ENCODE results near the gene RENBP.
A peak's percentile ranks its signal among the peaks of the same experiment; 100 is the strongest.

Gene RENBP

DNA sequence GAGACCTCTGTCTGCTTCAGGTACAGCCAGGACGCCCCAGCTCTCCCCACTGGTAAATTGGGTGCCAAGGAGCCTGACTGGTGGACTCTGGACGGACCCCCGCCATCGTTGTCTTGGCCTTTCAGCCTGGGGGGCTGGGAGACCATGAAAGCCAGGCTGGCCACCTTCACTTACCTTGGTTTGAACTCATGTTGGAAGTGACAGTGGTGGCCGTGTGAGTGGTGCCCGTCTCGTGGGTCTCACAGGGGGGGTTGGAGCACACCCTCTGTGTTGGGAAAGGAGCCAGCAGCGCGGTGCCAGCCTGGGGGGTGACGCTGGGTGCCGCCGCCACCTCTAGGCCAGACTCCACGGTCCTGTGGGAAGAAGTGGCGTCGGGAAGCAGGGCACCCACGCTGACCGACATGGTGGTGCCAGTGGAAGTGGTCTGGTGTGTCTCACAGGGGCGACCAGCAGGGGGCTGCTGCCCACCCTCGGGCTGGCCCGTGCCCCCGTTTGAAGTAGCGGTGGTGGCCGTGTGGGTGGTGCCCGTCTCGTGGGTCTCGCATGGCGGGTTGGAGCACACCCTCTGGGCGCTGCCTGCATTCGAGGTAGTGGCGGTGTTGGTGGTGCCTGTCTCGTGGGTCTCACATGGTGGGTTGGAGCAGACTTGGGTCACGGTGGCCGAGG is 9.6 kb upstream of the RENBP start:
- no peak for DNase-seq (ENCODE audit: low spot score)

DNA sequence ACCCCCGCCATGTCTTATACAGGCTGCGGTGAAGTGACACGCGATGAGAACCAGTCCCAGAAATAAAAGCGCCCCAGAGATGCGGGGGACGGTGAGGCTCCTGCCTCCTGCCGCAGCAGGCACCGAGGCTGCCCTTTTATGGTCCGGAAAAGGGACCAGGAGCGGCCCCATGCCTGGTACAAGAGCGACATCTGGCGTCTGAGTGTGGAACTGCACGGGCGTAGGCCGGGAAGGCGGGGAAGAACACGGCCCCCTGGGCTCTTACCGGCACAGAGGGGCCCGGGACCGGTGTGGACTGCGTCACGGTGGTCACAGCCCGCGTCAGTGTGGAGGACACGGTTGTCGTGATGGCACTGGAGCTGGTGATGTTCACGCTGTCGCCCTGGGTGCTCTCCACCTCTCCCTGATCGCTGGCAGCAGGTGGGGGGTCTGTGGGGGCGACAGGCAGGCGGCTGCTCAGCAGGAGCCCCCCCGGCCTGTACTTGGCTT is 8.9 kb upstream of the RENBP start:
- DNase-seq (ENCODE audit: low spot score), result no peak

DNA sequence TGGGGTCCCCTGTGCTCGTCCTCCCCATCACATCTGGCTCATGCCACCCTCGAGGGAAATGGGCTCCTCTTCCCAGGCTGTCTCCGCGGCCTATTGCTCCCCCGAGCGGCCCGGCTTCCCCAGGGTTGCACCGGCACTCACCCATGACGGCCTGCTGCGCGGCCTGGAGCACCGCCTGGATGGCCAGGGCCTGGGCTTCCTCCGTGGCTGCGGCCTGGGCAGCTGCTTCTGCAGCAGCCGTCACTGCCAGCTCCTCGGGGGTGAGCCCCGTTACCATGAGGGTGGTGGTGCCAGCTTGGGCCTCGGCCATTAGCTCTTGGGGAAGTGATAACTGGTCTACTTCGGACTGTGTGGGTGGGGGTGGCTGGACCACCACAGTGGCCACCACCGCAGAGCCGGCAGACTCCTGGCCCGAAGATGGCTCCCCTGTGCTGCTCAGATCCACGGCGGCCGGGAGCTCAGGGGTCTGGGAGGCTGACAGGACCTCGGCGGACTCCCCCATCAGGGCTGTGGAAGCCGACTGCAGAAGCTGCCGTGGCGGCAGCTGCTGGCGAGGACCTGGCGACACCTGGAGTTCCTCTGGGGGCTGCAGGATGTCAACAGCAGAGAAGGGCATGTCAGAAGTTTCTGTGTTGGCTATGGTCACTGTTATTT is 8.1 kb upstream of the RENBP start:
- DNase-seq (ENCODE audit: low spot score), result no peak

DNA sequence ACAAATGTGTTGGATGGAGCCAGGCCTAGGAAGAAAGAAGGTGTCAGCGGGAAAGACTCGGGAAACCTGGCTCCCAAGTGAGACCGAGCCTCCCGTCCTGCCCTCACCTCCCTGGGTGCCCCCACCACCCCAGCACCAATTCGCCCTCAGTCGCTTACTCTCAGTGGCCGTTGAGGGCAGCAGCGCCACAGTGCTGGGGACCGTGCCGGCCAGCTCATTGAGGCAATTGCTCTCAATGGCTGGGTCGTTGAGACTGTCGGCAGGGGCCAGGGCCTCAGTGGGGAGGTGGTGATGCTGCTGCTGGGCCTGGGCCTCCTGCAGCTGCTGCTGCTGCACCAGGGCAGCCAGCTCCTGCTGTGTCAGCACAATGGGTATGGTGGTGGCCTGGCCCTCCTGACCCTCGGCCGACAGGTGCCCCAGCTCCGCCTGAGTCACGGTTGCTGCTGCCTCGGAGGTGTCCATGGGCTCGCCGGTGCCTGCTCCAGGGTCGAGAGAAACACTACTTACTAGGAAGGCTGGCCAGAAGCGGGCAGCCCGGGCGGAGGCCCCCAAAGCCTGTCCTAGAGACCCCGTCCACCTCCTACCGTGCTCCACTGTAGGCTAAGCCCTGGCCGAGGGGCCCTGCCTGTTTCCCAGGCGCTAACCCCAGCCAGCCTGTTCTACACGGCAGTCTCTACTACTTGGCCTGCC is 7.4 kb upstream of the RENBP start:
- no peak for DNase-seq (ENCODE audit: low spot score)

DNA sequence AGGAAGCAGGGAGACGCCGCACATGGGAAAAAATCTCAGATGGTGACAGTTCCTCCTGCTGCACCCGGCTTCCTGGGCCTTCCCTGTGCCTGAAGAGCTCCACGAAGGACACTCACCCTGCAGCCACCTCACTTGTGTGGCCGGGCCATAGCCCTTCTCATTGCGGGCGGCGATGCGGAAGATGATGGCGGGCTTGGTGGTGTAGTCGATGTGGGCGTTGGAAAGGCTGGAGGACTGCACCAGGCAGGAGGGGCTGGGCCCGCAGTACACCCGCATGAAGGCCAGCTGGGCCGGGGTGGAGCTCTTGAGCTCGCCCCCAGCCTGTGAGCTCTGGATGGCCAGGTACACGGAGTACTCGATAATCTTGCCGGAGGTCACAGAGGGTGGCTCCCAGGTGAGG is 5.7 kb upstream of the RENBP start:
- no peak for DNase-seq (ENCODE audit: low spot score)

DNA sequence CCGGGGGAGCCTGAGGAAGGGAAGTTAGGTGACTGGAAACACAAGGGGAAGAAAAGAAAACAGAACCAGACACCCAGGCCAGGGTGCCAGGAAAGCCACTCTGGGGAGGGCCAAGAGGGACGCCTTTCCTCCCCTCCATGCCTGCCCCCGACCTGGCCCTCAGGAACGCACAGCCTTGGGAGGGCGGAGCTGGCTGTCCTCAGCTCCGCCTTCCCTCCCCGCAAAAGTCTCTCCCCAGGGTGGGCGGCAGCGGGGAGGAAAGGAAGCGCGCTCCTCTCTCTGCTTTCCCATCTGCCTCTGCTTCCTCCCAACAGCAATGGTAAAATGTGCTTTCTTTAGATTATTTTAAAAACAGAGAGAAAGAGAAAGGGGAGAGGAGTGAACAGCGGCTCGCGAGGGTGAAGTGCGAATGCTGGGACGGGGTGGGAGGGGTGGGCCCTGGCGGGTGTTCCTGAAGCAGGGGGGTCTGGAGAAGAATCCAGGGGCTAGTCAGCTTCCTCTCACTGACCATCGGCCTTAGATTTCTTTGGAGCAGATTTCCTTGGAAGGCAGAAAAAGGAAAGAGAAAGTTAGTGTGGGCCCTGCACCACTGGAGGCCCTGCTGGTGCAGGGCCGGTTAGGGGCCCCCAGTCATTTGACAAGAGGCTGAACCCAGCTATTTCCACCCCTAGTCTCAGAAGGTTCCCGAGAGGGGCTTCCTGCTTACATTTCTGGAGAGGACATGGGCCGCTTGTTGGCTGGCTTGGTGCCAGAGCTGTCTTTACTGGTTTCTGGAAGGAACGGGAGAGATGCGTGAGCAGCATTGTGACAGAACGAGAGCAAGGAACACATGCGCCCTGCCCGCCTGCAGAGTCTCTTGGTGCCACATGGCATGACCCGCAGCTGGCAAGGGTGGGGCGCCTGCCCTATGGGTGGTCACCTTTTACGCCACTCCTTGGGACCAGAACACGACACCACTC is 4.7 kb upstream of the RENBP start:
- DNase-seq (ENCODE audit: low spot score), result no peak

DNA sequence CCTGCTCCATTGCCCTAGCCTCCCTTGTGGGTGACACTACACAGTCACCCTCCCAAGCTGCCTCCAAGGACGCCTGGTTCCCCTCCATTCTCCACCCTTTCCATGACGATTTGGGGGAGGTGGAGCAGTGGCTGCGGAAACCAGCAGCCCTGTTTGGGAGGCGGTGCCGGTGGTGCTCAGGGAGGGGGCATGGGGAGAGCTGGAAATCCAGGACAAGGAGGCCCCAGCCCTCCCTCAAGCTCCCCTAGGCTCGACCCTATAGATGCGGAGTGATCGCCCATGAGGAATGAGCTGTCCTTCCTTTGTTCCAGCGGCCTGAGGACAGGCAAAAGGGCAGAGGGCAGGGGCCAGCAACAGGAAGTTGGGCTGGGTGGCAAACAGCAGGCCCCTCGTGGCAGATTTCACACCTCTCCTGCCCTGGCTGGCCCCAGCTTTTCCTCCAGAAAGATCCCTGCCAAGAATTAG is 3.6 kb upstream of the RENBP start:
- no peak for DNase-seq (ENCODE audit: low spot score)

DNA sequence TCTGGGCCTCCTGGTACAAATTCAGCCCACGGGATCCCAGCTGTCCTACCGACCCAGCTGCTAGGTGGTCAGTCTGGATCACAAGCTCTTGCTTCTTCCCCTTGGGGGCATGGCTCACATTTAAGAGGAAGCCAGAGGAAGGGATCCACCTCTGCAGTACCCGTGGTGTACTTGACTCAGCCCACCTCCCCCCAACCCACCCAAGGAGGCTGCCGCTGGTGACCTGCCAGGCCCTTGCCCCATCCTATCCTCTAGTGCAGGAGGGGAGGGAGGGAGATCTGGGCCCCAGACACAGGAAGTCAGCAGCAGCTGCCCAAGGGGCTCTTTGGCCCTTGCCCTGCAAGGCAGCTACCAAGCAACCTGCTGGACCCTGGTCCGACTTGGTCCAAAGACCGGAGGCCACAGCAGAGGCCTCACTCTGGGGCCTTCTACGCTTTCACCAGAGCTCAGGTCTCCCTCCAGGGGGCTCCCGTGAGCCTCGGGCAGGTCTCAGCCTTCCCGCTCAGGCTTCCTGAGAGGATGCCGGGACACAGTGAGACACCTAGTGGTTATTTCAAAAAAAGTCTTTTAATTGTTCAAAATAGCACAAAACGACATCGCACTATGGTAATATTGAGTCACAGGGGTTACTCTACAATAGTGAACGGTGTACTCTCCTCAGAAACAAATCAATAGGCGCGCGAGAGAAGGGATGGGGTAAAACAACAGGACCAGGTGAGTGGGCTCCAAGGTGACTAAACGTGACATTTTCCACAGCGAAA is 2.7 kb upstream of the RENBP start:
- no peak for DNase-seq (ENCODE audit: low spot score)

DNA sequence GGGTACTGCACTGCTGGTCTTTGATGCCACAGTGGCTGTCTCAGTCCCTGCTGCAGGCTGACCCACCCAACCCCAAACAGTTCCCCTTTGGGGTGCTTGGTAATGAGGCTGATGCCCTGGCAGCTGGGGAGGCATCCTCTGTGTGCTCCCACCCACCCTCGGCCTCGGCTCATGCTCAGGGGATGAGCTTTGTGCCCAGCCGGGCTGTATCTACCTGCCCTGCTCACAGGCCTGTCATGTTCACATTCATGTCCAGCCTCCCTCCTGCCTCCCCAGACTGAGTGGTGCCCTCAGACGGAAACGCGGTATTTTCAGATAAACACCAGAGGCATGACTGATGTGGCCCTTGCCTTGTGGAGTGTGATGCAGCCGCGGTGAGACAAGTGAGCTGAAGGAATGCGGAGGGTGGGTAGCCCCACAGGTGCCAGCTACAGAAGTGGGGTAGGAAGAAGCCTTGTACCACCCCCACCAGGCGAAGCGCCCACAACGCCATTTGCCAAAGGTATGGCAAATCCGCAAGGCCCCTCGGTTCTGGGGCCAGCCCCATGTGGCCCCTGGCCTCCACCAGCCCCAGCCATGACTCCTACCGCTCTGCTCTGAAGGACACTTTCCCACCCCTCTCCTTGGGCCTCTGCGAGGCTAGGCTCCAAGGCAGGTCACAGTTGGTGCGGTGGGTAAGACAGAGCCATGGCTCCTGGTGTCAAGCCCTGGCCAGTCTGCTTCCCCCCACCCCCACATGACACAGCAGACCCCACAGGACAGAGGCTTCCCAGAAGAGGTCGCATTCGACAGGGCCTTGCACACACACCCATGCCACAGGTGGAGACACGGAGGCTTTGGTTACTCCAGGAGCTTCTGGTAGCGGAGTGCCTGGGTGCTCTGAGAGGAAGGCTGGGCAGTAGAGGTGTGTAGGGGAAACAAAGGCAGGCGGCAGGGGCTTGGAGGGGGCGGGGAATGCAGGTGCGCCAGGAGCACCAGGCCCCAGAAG is 1.8 kb upstream of the RENBP start:
- DNase-seq (ENCODE audit: low spot score), result no peak

DNA sequence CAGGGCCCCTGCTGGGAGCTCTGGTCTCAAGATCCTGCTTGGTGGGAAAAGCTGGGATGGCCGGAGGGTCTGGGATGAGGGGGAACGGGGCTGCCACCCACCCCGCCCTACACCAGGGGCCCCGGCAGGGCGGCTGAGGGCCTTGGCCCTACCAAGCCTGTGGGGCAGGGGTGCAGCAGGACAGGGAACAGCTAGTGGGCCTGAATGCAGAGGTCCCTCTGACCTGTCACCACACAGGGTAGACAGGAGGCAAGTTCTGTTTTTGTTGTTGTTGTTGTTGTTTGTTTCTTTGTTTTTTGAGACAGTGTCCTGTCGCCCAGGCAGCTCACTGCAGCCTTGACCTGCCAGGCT is 332 bp upstream of the RENBP start:
- DNase-seq (ENCODE audit: low spot score), result no peak

DNA sequence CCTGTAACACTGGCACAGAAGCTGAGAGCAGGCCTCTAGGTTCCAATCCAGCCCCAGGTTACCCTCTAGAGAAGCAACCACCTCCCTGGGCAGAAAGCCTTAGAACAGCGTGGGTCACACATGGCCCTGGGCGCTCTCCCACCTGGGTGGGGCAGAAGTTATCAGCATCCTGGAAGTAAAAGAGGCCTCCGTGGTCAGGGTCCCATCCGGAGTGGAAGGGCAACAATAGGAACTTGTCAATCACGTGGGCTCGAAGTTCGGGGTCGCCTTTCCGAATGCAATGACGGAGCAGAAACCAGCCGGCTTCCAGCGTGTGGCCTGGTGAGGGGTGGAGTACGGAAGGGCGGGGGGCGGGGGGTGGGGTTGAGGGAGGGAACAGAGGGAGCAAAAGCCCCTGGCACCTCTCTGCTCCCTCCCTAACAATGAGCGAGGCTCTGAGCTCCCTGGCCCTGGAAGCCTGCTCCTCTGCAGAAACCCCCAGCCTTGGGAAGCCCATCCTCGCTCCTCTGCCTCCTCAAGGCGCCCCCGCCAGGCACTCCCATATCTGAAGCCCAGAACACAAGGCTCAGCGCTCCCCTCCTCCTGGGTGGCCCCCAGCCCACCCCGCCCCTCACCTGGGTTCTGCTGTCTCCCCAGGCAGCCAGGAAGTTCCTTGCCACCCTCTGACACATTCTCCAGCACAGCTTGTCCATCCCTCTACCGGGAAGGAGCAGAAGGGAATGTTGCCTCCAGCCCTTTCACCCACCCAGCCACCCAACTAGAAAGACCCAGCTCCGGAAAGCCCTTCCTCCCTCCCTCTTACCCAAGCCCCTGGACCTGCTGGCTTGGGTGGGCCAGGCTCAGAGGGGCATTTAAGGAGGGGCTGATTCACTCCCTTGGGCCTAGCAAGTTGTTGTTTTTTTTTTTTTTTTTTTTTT is 2.8 kb downstream of the RENBP start:
- DNase-seq (ENCODE audit: low spot score), result no peak

DNA sequence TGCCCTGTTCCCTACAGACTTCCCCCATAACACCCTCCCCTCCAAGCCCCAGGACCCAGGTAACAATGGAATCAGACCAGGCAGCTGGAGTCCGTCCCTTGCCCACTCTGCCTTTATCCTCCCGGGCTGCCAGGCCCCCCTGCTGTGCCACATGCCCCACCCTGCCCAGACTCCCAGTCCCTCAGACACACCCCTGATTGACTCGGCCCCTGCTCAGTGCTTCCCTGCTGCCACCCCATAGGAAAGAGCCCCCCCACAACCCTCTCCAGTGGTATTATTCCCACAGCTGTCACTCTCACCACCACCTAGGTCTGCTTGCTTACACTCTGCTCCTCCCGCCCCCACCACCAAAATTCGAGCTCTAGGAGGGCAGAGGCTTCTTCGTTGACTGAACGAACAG is 4.9 kb downstream of the RENBP start:
- DNase-seq (ENCODE audit: low spot score), result no peak

DNA sequence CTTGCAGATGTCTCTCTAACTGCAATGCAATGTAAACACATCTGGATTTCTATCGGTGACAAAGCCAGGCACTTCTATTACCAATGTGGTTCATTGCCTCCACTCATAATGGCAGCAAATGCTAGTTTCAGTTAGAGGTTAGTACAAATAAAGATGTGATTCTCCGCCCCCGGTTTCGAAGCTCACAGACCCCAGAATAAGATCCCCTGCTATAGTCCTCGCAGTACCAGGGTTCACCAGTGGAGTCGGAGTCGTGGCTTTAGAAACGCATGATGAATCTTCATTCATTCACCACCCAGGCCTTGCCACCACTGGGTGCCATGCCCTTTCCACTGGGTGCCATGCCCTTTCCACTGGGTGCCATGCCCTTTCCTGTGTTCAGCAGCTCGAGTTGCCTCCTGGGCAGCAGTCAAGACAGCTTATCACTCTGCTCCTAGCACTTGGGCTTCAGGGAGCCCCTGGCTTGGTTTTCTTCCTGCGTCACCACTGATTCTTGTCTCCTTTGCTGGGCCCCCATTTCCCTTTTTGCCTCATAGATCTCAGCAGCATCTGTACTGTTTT is 6.1 kb downstream of the RENBP start:
- DNase-seq (ENCODE audit: low spot score), result no peak

DNA sequence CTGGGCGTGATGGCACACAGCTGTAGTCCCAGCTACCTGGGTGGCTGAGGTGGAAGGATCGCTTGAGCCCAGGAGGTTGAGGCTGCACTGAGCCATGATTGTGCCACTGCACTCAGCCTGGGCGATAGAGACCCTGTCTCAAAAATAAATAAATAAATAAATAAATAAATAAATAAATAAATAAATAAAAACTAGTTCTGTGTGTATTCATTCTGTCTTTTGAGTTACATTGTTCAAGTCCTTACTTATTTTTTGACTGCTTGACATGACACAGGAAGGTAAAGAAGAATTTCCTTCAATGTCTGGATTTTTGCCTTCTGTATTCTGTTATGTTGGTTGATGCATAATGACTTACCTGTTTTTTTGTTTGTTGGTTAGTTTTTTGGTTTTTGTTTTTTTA is 7.4 kb downstream of the RENBP start:
- no peak for DNase-seq (ENCODE audit: low spot score)

DNA sequence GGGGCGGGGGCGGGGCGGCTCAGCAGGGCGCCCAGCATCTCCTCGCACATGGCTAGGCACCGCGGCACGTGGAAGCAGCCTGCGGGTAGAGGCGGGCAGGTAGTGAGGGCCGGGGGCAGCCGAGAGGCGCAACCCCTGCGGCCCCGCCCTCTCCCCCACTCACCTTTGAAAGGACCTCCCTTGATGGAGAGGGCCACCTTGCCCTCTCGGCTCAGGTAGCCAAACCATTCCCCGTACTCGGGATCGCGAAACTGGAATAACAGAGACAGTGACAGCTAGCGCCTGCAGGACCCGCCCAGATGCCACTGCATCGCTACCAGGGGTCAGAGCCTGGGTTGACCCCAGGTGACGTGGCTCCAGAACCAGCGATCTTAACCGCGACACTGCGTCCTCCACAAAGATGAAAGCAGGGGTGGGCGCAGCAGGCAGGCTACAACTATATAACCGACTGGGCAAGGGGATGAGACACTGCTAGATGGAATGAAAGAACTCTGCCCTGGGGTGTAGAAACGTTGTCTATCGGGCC is 9.1 kb downstream of the RENBP start:
- DNase-seq (ENCODE audit: low spot score), result no peak

DNA sequence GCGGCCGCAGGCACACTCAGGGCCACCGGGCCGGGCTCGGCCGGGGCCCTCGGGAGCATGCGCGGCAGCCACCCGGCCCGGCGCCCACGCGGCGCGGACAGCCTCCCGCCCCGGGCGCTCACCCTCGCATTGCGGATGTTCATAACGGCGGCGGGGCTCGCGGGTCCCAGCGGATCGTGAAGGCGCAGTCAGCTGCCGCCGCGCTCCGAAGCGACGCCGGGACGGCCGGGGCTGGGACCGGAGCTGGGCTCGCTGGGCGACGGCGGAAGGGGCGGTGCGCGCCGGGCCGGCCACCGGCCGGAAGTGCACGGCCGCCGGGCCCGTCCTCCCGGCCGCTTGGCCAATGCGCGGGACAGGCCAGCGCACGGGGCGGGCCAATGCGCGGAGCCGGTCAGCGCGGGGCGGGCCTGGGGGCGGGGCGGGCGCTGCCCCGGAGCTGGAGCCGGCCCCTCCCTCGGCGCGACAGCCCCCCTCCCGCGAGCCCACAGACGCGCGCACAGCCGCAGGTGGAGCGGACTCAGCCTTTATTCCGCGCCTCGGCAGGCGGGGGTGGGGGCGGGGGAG is 9.6 kb downstream of the RENBP start, which contains the start of gene NAA10:
TSS of gene NAA10 (minus strand) at position 276 of the 564 bp plus-strand sequence. CDS start at position 143, 133 bp downstream.
- peak; percentile 66 for DNase-seq (ENCODE audit: low spot score)

DNA sequence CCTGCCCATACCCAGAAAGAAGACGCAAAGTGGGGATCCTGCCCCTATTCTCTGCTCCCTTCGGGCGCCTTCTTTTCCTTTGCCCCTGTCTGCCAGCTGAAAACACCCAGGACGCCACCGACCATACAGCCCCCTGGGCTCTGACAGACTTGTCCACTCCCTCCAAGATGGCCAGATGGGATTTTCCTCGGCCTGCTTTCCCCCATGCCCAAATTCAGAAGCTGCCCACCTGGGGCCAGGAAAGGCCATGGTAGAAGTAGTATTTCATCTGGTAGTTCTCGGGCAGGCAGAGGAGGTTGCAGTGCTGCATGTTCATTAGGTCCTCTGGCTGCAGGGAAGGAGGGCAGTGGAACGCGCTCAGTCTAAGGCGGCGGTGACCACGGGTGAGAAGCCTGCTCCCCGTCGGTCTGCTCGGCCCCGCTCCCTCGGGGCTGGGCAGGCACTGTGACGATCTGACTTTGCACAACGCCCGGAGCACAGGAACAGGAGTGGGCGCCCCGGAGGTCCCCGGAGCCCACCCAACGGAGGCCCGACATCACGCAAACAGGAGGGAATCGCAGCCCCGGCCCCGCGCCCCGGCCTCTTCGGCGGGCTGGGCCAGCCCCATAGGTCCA is 10.2 kb downstream of the RENBP start:
- no peak for DNase-seq (ENCODE audit: low spot score)

DNA sequence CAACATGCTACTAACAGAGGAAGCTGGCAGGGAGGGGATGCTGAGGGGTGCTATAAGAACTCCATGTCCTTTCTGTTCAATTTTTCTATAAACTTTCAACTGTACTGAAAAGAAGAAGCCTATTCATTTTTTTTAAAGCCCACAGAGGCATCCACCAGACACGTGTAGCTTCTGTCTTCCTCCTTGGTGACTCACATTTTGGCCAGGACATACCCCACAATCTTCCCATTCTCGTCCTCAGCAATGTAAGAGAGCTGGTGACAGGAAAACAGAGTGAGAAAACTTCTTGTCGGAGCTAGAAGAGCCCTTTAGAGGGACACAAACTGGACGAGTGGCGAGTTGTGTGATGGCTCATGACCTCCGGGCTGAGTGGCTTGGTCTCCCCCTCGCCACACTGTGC is 10.7 kb downstream of the RENBP start:
- no peak for DNase-seq (ENCODE audit: low spot score)
